HL-60 (cell line): ENCODE measurements around the gene COMMD1.

ENCODE experiments used
- DNase-seq, 2 experiments: peaks; one replicate each; pipeline ENCODE4 v3.0.0-alpha.2; 2010 to 2020; ENCODE audit warnings: low read depth in 1 of 2, low spot score in 1 of 2
- H3K27ac ChIP-seq: fragments of 250-450 bp; sonication (Bioruptor Pico); replicated peaks from 2 replicates; pipeline ENCODE4 v1.5.1; 2020; ENCODE audit warnings: mild to moderate bottlenecking, moderate library complexity
- H3K27me3 ChIP-seq: fragments of 250-450 bp; sonication (Bioruptor Pico); 2 replicates; pipeline ENCODE4 v1.5.1; 2021; ENCODE audit warnings: mild to moderate bottlenecking, moderate library complexity; ENCODE audit not compliant: insufficient read depth, poor library complexity, severe bottlenecking
- H3K4me3 ChIP-seq: replicated peaks from 2 replicates; pipeline ENCODE4 v1.5.1; 2011; ENCODE audit warnings: mild to moderate bottlenecking, control low read depth, low read length; ENCODE audit not compliant: insufficient read depth
- CTCF ChIP-seq: IDR thresholded peaks from one replicate; pipeline ENCODE4 v1.5.1; 2011; ENCODE audit warnings: low read length, control low read depth, inconsistent platforms; ENCODE audit not compliant: insufficient read depth
- GABPA ChIP-seq: IDR thresholded peaks from 2 replicates; pipeline ENCODE4 v1.6.1; 2012; ENCODE audit warnings: low read depth
- POLR2AphosphoS5 ChIP-seq: IDR thresholded peaks from 2 replicates; pipeline ENCODE4 v1.6.1; 2012; ENCODE audit warnings: low read depth
- SPI1 ChIP-seq: IDR thresholded peaks from 2 replicates; pipeline ENCODE4 v1.6.1; 2012; ENCODE audit warnings: low read depth, mild to moderate bottlenecking, borderline replicate concordance
- TF ChIP-seq, protein P1 (sequence below): IDR thresholded peaks from 2 replicates; pipeline ENCODE4 v1.6.1; 2012; ENCODE audit warnings: low read depth; ENCODE audit not compliant: insufficient replicate concordance

The COMMD1 gene

DNA sequence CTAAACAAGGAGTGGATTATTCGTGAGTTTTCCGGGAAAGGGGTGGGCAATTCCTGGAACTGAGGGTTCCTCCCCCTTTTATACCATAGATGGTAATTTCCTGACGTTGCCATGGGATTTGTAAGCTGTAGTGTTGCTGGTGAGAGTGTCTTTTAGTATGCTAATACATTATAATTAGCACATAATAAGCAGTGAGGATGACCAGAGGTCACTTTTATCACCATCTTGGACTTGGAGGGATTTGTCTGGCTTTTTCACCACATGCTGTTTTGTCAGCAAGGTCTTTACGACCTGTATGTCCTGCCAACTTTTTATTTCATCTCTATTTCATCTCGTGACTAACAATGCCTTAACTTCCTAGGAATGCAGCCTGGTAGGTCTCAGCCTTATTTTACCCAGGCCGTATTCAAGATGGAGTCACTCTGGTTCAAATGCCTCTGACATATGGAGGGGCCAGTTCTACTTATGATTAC is 165.7 kb downstream of the COMMD1 start:
- TF ChIP-seq, protein P1, sequence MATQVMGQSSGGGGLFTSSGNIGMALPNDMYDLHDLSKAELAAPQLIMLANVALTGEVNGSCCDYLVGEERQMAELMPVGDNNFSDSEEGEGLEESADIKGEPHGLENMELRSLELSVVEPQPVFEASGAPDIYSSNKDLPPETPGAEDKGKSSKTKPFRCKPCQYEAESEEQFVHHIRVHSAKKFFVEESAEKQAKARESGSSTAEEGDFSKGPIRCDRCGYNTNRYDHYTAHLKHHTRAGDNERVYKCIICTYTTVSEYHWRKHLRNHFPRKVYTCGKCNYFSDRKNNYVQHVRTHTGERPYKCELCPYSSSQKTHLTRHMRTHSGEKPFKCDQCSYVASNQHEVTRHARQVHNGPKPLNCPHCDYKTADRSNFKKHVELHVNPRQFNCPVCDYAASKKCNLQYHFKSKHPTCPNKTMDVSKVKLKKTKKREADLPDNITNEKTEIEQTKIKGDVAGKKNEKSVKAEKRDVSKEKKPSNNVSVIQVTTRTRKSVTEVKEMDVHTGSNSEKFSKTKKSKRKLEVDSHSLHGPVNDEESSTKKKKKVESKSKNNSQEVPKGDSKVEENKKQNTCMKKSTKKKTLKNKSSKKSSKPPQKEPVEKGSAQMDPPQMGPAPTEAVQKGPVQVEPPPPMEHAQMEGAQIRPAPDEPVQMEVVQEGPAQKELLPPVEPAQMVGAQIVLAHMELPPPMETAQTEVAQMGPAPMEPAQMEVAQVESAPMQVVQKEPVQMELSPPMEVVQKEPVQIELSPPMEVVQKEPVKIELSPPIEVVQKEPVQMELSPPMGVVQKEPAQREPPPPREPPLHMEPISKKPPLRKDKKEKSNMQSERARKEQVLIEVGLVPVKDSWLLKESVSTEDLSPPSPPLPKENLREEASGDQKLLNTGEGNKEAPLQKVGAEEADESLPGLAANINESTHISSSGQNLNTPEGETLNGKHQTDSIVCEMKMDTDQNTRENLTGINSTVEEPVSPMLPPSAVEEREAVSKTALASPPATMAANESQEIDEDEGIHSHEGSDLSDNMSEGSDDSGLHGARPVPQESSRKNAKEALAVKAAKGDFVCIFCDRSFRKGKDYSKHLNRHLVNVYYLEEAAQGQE, result no peak
- TF ChIP-seq POLR2AphosphoS5, result no peak
- TF ChIP-seq SPI1, result no peak
- no peak for TF ChIP-seq CTCF
- TF ChIP-seq GABPA, result no peak
- H3K27ac ChIP-seq, result no peak overlapping the region
- no peak for DNase-seq

DNA sequence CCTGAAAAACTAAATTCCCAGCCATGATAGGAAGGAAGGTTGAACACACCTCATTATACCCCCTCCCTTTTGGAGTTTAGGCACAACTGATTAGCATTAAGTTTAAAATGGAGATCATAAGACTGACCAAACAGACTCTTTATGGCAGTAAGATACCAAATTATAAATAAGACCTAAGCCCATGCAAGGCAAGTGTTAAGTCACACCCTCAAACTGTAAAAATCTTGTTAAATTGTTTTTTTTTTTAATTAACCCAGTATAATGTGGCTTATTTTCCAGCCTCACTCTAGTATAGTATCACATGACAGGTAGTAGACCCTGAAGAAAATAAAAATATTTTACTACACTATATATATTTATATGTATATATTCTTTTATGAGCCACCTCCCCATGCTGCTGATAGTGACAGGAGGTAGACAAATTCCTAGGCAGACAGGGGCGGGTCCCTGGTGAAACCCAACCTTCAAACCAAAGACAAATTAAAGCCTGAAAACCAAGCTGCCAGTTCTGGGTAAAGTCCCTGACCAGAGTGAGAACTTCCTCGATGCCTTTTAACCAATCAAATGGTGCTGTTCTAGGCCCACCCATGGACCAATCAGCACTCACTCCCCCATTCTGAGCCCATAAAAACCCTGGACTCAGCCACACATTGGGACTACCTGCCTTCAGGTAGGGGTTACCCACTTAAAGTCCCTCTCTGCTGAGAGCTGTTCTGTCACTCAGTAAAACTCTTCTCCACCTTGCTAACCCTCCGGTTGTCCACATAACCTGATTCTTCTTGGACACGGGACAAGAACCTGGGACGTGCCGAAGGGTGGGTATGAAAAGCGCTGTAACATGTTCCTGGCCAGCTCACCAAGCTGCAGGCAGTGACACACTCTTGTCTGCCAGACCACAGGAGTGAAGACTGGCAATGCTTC is 166.5 kb downstream of the COMMD1 start:
- no peak overlapping the region for H3K27ac ChIP-seq
- H3K27me3 ChIP-seq, result no peaks in the 10 kb centered on the region
- DNase-seq, result no peak
- no peak for TF ChIP-seq GABPA
- TF ChIP-seq POLR2AphosphoS5, result no peak
- no peak for TF ChIP-seq CTCF
- no peak overlapping the region for H3K4me3 ChIP-seq

More for the DNA sequence above, 165.7 kb downstream of the COMMD1 start:
- Histone ChIP-seq H3K4me3 (no peak overlapping the region), H3K27me3 (no peaks in the 10 kb centered on the region)

- DNase-seq, result no peak
- H3K4me3 ChIP-seq, result no peak overlapping the region
- TF ChIP-seq GABPA (no peak), CTCF (no peak), POLR2AphosphoS5 (no peak), SPI1 (no peak)
- TF ChIP-seq, protein P1, result no peak
- H3K27me3 ChIP-seq, result no peaks in the 10 kb centered on the region
- H3K27ac ChIP-seq, result no peak overlapping the region
These were observed 168.8 kb downstream of the COMMD1 start for GRCh38 chr2:62074233-62074632.
